Effector CD8-positive, alpha-beta T cell (primary cell): ENCODE results near the gene PCLO.
"Not testable (repeated sequence)": the region's sequence is repeated elsewhere in the genome, so short reads cannot be mapped to it uniquely, and the experiment has no call there.

Source experiments
- DNase-seq: peaks from one replicate; lab custom pipeline; 2025; lab: John Stamatoyannopoulos, UW

The PCLO gene

DNA sequence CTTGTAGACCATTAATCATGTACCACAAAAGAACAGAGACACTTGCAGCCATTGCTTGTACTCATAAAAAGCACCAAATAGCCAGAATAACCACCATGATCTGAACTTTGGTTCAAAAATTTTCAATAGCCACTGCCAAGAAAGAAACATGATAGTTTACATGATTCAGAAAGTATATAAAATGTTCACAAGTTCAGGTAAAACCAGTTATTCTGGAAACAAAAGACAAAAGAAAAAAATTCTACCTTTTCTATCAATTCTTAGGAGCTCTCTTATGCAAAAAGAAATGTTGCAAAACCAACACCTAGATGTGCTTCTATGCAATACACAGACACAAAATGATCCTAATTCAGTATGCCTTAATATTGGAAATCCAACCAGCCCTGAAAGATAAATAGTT lies 108.7 kb downstream of the PCLO start:
- DNase-seq: no peak

DNA sequence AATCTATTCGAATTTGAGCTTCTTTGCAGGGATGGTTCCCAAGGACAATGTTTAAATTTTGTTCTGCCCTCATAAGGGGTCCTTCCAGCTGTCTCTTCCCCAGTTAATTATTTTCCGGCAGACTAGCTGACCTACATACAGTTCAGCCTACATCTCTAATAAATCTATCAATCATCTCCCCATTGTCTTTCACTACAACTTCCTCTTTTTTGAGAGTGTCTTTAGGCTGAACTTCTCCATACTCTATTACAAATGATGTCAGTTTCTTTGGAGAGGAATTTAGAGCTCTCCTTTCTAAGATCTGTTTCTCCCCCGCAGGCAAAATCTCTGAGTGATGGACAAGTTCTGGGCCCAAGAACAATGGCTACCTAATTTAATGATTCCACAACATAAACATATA lies 122.2 kb downstream of the PCLO start:
- DNase-seq: no peak

DNA sequence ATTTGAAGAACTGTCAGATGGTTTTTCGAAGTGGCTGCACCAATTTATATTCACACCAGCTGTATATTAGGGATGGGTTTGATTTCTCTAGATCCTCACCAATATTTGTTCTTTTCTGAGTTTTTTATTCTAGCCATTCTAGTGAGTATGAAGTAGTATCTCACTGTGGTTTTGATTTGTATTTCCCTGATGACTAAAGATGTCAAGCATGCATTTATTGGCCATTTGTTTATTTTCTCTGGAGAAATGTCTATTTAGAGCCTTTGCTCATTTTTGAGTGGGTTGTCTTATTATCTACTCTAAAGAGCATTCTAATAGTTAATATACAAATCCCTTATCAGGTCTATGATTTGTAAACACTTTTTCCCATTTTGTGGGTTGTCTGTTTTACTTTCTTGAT lies 123.9 kb downstream of the PCLO start:
- no peak for DNase-seq

DNA sequence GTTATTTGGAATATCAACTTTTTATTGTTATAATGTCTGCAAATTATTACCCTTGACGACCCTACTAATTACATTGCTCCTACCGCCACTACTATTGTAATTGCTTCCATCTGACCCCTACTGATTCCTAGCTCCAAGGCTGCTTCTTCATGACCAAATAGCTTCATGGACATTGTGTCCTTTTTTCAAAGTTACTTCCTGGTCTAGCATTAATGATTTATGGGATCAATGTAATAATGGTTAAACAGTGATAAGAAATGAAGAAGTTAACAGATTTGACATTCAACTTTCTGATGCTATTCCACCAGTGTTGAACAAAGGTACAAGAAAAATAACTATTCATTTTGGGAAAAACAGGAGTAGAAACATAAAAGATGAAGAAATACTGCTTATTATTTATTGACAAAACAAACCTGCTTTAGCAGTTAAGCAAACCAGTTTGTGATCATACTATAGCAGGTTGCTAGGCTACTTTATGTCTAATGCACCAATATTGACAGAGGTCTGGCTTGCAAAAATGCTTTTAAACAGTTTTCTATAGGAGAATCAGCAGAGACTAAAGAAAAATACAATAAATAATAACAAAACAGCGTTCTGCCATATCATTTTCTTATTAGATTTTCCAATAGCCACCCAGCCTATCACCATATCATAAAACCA lies 125.8 kb downstream of the PCLO start:
- DNase-seq: no peak

DNA sequence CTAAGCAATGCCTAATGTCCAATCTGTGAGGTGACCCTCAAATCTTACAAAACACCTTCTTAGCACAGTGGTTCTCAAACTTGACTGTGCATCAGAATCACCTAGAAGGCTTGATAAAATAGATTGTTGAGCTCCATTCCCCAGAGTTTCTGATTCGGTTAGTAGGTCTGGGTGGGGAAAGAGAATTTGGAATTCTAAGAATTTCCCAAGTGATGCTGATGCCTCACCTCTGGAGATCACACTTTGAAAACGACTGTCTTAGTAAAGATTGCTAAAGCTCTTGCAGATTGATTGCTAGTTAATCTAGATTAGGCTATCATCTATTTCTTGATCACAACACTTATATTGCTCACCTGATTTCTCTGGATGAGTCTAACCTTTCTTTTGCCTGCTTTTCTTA lies 126.6 kb downstream of the PCLO start:
- no peak for DNase-seq

DNA sequence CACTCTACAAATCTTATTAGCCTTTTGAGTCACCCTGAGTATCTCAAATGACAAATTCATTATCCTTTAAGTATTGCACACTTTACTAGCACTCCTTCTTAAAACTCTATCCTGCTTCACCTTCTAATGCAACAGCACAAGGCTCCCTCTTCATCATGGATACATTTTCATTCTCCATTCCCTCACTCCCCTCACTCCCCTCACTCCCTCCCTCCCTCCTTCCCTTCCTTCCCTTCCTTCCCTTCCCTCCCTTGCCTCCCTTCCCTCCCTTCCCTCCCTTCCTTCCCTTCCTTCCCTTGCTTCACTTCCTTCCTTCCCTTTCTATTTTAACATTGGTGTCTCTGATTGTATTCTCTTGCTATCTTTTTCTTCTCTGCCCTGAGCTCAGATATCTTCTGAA lies 130.5 kb downstream of the PCLO start:
- no peak for DNase-seq

DNA sequence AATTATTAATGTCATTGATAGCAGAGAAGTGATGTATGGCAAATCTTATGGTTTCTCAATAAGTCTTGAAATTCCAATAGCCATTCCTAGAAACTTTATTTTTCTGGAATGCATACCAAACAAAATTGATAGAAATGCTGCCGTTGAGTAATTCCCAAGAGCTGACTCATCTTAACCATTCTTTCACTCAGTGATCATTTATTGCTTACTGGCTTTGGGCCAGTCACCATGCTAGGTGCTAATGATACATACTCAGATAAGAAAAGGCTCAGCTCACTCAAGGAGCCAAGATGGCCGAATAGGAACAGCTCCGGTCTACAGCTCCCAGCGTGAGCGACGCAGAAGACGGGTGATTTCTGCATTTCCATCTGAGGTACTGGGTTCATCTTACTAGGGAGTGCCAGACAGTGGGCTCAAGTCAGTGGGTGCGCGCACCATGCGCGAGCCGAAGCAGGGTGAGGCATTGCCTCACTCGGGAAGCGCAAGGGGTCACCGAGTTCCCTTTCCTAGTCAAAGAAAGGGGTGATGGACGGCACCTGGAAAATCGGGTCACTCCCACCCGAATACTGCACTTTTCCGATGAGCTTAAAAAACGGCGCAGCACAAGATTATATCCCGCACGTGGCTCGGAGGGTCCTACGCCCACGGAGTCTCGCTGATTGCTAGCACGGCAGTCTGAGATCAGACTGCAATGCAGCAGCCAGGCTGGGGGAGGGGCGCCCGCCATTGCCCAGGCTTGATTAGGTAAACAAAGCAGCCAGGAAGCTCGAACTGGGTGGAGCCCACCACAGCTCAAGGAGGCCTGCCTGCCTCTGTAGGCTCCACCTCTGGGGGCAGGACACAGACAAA lies 138.6 kb downstream of the PCLO start:
- not testable (repeated sequence) for DNase-seq

DNA sequence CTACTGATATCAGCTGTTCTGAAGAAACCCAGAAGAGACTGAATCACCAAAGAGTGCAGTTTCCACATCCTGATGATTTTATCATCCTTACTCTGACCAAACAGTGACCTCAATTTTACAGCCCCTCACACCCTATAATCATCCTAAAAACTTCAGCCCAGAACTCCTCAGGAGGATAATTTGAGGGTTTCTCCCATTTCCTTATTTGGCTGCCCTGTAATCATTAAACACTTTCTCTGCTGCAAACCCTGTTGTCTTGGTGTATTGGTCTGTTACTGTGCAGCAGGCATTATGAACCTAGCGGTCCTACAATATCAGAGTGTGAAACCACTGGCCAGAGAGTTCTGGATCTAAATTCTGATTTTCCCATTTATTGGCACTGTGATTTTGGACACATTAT lies 141.7 kb downstream of the PCLO start:
- no peak for DNase-seq

DNA sequence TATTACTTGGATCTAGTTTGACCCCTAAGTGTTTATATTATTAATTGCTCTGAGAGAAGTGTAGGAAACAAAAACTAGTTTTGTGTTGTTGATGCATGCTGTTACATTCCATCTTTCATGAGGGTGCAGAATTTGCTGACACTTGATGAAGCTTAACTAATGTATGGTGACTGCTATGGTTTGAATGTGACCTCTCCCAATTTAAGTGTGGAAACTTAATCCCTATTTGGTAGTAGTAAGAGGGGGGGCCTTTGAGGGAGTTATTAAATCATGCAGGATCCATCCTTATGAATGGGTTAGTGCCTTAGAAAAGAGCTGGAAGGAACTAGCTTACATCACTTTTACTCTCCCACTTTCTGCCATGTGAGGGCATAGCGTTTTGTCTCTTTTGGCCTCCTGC lies 142.5 kb downstream of the PCLO start:
- no peak for DNase-seq

DNA sequence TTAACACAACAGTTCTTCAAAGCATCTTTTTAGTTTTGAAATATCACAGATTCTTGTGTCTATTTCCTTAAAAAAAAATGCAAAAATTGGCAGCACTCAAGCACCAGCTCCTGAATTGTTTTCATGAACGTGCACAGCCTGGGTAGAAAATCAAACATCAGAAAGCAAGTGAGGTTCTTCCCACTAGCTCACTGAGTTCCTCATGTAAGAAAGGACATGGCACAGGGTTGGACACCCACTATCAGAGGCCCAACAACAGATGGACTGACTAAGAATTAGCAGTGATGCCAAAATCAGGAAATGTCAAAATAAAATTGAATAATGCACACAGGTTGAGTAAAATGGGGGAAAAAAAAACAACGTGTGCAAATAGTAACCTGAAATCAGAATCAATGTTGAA lies 146.8 kb downstream of the PCLO start:
- DNase-seq: no peak

DNA sequence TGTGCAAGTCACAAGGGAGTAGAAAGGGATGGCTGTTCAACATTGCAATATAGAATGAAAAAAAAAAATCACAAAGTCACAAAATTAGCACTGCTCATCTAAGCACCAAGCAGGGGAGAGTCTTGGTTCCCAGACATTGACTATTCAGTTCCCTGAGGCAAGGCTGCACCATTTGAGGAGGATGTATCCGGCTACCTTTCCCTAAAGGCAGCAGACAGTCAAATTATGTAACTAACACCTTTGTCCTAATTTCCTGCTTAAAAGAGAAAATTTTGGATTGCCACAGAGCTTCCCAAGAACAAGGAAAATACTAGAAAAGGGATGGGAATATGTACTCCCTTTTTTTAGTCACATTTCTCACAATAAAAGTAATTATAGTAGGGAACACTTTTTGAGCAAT lies 148.1 kb downstream of the PCLO start:
- DNase-seq: no peak

DNA sequence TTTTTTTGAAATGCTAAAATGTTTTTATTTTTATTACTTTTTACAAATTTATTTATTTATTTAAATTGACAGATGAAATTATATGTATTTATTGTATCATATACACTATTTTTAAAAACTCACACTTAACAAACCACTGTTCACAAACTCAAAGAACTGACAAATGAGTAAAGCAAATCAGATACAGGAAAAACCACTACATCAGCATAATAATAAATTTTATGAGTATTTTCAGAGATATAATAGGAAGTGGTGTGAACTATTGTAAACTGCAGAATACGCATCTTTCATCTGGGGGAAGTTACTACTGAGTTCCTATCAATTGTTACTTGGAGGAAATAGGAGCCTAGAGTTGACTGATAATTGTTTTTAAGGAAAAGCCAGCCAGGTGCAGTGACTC lies 150.7 kb downstream of the PCLO start:
- no peak for DNase-seq

DNA sequence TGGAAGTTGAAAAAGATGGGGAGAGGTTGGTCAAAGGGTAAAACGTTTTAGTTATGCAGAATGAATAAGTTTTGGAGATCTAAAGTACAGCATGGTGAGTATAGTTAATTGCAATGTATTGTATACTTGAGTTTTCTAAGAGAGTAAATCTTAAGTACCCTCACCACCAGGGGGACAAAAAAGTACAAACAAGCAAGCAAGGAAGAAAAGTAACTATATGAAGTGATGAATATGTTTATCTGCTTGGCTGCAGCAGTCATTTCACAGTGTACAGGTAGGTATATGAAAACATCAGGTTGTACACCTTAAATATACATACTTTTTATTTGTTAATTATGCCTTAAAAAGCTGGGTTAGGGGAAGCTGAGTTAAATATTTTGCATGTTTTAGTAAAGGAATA lies 157.3 kb downstream of the PCLO start:
- DNase-seq: no peak

DNA sequence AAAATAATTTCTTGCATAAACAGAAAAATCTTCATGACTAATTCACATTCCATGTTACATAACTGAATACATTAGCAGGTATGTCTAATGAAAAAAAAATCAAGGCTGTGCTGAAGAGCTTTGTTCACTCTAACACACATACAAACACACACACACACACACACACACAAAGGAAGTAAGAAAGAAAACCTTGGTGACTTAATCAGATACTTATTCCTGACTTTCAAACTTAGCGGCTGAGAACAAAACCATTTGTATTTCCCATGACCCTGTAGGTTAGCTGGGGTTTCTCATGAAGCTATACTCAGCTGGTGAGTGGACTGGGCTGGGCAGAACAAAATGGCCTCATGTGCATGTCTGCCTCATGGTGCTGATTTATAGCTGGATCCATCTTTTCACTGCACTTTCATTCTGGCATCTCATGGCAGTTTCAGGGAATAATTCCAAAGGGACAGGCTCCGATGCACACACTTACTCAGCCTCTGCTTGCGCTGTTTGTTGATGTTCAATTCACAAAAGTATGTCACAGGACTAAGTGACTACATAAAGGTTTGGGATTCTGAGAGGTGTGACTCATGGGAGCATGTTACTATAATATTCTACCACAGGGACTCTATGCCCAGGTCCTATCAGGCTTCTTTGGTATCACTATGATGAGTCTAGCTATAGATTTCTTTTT lies 161.2 kb downstream of the PCLO start:
- DNase-seq: no peak

DNA sequence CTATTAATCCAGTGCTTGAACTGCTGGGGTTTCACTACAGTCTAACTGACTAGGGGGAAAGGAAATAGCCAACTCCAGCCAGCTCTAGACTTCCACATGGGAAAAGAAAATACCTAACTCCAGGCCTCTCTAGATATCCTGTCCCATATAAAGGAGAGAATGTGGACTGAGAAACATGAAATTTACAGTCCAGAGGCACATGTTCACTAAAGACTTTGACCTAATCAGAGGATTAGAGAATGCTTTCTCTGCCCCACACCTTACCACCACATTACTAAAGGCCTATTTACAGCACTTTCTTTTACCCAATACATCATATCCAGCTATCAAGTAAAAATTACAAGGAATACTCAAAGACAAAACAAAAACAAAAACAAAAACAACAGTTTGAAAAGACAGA lies 164.2 kb downstream of the PCLO start:
- no peak for DNase-seq

DNA sequence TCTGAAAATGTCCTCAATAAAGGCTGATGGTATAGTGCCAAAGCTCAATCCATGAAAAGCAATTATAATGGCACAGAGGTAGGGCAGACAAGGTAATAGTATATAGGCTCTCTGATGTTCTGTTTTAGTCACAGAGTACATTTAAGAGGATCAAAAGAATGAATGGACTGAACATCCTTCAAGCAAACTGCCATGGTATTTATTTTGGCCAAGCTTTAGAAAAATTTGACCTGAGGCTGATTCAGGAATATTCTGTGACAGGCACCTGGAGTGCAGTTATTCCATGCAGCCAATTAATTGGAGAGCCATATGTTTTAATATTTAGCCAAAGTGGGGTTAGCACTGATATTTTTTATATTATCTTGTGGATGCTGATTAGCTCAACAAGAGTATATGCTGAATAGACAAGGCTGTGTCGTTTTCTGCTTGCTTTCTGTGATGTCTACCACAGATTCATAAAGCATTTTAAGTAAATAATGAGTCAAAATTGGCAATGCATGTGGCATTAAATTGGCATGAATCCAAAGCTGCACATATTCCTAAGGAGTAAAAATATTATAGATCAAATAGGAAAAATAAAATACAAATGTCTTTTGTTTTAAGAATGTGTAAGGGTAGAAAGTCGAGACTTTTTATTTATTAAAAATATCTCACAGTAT lies 177.4 kb downstream of the PCLO start:
- no peak for DNase-seq

DNA sequence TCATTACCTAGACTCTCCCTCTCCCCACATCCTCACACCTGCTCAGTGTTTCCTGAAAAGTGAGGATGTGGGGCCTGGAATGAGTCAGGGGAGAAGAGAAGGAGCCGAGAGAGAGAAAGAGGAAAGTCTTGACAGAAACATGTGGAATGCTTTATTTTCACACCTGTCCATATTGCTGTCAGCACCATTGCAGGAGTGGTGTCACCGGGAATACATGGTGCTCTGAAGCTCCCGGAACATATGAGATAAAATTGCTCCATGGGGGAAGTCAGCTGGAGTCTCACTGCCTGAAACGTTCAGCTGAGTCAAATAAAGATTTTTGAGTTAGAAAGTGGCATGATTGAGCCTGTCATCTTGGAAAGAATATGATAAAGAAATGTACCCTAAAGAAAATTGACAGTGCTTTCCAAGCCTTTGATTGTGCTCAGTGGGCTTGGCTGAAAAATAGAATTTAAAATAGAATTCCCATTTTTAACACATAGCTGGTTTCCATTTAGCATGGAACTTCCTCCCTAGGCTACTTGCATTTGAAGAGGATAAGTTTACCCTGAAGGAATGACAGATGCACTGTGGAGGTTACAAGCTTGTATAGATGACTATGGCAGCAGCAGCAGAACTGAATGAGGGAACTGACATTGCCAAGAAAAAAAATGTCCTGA lies 182.4 kb downstream of the PCLO start:
- DNase-seq: no peak

DNA sequence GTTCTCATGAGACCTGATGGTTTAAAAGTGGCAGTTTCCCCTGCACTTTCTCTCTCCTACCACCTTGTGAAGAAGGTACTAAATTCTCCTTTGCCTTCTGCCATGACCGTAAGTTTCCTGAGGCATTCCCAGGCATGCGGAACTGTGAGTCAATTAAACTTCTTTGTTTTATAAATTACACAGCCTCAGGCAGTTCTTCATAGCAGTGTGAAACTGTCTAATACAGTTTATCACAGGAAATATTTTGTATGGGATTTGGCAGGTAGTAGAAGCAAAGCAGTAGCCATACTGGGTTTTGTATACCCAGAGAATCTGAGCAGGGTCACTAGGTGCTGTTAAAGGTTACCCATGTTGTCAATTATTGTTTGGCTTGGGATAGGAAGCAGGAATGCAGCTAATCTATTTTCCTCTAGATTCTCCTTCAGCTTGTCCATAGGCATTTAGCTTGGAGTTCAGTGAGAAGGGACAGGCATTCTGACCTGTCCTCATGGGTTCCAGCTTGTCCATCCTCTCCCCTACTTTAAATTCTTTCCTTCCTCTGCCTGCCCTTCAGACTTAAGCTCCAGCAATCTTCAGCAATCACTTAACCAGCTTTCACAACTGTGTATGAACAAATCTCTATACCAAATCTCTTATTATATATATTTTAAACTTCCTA lies 186.7 kb downstream of the PCLO start:
- no peak for DNase-seq

DNA sequence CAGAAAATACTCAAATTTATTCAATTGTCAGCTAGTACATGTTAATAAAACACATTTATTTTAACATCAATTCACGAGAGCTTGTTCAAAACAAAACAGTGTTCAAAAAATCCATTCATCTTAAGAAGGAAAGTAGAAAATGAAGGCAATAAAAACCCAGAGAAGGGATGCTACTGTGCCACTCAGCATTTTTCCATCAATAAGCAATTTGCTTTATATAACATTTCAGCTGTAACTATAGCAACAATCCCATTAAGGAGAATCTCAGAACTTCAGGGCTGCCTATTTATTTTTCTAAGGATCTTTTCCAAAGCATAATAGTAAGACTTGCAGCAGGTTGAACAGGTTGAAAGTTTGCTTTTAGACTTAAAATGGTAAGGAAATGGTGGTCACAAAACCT lies 190.5 kb downstream of the PCLO start:
- DNase-seq: no peak

DNA sequence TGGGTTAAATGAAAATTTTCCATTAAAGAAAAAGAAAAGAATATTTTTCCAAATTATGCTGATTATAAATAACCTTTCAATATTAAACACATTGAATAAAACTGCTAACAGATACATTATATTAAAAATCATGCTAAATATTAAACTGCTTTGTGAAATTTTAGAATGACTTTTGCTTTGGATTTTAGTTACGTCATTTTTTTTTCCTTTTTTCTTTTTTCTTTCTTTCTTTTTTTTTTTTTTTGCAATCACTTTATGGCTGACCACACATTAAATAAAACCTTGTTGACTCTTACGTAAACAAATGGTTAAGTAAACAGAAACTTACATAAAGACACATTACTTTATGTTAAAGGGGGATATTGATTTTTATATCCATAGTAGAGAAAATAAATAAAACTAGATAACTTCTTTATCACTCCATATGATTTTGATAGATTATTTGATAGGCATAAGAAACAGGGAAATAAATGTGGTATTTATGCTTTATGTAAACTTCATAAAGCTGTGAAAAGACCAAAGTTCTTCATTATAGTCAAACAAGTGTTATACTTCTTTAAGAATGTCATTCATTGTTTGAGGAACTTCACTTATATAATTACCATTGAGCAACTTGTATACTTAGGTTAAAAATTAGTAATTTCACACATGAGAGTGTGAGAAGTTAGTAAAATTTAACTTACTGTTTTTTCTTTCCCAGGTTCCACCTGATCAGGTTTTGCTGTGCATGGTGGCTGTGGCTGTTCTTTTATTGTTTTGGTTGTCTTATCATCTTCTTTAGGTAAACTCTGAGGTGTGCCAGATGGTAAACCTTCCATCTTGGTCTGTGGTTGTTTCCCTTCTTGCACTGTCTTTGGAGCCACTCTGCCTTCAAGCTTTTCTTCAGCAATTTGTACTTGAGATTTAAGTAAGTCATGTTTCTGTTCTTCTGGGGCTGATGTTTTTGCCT lies 197.3 kb downstream of the PCLO start:
- DNase-seq: no peak
